Testis (tissue), 3 donors: ENCODE measurements around the gene USH1G. TPM values are rescaled to one million over a fixed set of nuclear protein-coding genes. Genes with fewer than 3 reads are reported as not detected.

Experiments used
- DNase-seq: peaks from one replicate; pipeline ENCODE4 v3.0.0-alpha.2; 2019
- H3K27ac ChIP-seq, 2 donors: fragments of 200-600 bp; sonication (generic); one replicate each; pipeline ENCODE4 v1.5.1; 2019
- H3K27me3 ChIP-seq: fragments of 200-600 bp; sonication (generic); one replicate; pipeline ENCODE4 v1.5.1; 2019
- H3K36me3 ChIP-seq: fragments of 200-600 bp; sonication (generic); one replicate; pipeline ENCODE4 v1.5.1; 2017; ENCODE audit warnings: low read depth; ENCODE audit errors: missing control alignments
- H3K4me1 ChIP-seq: fragments of 200-600 bp; sonication (generic); one replicate; pipeline ENCODE4 v1.5.1; 2019
- H3K4me3 ChIP-seq, 2 donors: fragments of 200-600 bp; sonication (generic); one replicate each; pipeline ENCODE4 v1.5.1; 2017 to 2019
- H3K9me3 ChIP-seq: fragments of 200-600 bp; sonication (generic); one replicate; pipeline ENCODE4 v1.5.1; 2017
- CTCF ChIP-seq, 3 experiments: fragments of 450-650 bp in 2 of 3; fragments of 200-600 bp in 1 of 3; sonication (generic) in 1 of 3; IDR thresholded peaks; one replicate each; pipeline ENCODE4 v1.5.1; 2016 to 2019; ENCODE audit warnings: antibody characterized with exemption in 3 of 3, mild to moderate bottlenecking in 2 of 3, moderate library complexity in 1 of 3
- POLR2A ChIP-seq: fragments of 450-650 bp; IDR thresholded peaks from one replicate; pipeline ENCODE4 v1.6.1; 2017; ENCODE audit warnings: antibody characterized with exemption, mild to moderate bottlenecking, moderate library complexity
- WGBS, 2 donors: methylation state at CpG; one replicate each; pipeline ENCODE4 v1.1.5; 2018; 5-methylcytosine and 5-hydroxymethylcytosine counted together
- intact Hi-C: fragments of 100-400 bp; cut with DNase I; formaldehyde crosslinking; loops from one replicate; pipeline ENCODE4 v1.15.1; 2023; ENCODE audit warnings: low total_unique reads
- polyA plus RNA-seq: library from polyadenylated mRNA; stranded (reverse); fragments of 350-450 nt; fragmentation: Illumina TruSeq; extraction: RNeasy Lipid Tissue Mini Kit (QIAGEN cat#74804); gene quantifications from one replicate; pipeline ENCODE4 v1.2.3, GENCODE V29; 2014; ENCODE audit warnings: low read depth, low replicate concordance; ENCODE audit not compliant: insufficient read depth
- total RNA-seq, 2 donors: library from RNA; depleted of rRNA; stranded (reverse); fragments of >200 nt; gene quantifications; one replicate each; pipeline ENCODE4 v1.2.3, GENCODE V29; 2016

Gene USH1G
- total and polyA plus RNA-seq, 3 donors from 2014 or later, result 1.1 to 2.1 (median 2.0) TPM

- no peak for DNase-seq
- Histone ChIP-seq H3K36me3 (no peaks in the 10 kb centered on the region), H3K4me3 (no peak overlapping the region), H3K27ac (no peak overlapping the region), H3K4me1 (no peaks in the 10 kb centered on the region), H3K9me3 (no peaks in the 10 kb centered on the region), H3K27me3 (no peaks in the 10 kb centered on the region)
- 67% methylated on average over 12 of the region's 12 CpGs; no CpG with 5 or more reads in 1 of the 2 donors for WGBS, 2 donors
- TF ChIP-seq CTCF (IDR thresholded peaks at IDR 0.05) (no peak), POLR2A (no peak)
- intact Hi-C loops, result loop anchor here (10.0 kb wide), 1 partner anchor 151 kb away; no protein-coding TSS in a partner anchor
Observed at GRCh38 chr17:74963656-74964055, 40.6 kb upstream of the USH1G start.

- H3K27me3 ChIP-seq, result no peaks in the 10 kb centered on the region
- WGBS, 2 donors, result 83 to 91% methylated on average over 6 to 12 of the region's 18 CpGs
- no peaks in the 10 kb centered on the region for H3K4me1 ChIP-seq
- no peak overlapping the region for H3K27ac ChIP-seq
- TF ChIP-seq CTCF (IDR thresholded peaks at IDR 0.05), result no peak
- no peak for TF ChIP-seq POLR2A
- H3K36me3 ChIP-seq, result no peaks in the 10 kb centered on the region
- no peak overlapping the region for H3K4me3 ChIP-seq
- intact Hi-C loops, result loop anchor here (10.0 kb wide), 1 partner anchor 152 kb away; no protein-coding TSS in a partner anchor
- H3K9me3 ChIP-seq, result no peaks in the 10 kb centered on the region
- DNase-seq, result no peak
Observed at GRCh38 chr17:74962622-74963394, 39.8 kb upstream of the USH1G start.

- no peak overlapping the region for H3K27ac ChIP-seq
- no peak overlapping the region for H3K4me3 ChIP-seq
- TF ChIP-seq POLR2A, result no peak
- TF ChIP-seq CTCF (IDR thresholded peaks at IDR 0.05), result peak; percentile 91 to 92 (median 91)
- H3K9me3 ChIP-seq, result no peaks in the 10 kb centered on the region
- peak; percentile 95 for DNase-seq
- WGBS, 2 donors, result 18 to 50% methylated on average over 12 to 23 of the region's 23 CpGs
- H3K36me3 ChIP-seq, result no peaks in the 10 kb centered on the region
- intact Hi-C loops, result loop anchor here (10.0 kb wide), 1 partner anchor 153 kb away; no protein-coding TSS in a partner anchor
- no peaks in the 10 kb centered on the region for H3K4me1 ChIP-seq
- no peaks in the 10 kb centered on the region for H3K27me3 ChIP-seq
Observed at GRCh38 chr17:74961657-74962350, 38.7 kb upstream of the USH1G start.

GRCh38 chr17:74960570-74961342 lies 37.7 kb upstream of the USH1G start:
- DNase-seq, result no peak
- WGBS, 2 donors, result 52 to 66% methylated on average over 17 to 19 of the region's 19 CpGs
- Histone ChIP-seq H3K4me3 (no peak overlapping the region), H3K36me3 (no peaks in the 10 kb centered on the region), H3K27ac (no peak overlapping the region), H3K27me3 (no peaks in the 10 kb centered on the region), H3K9me3 (no peaks in the 10 kb centered on the region), H3K4me1 (no peaks in the 10 kb centered on the region)
- intact Hi-C loops, result loop anchor here (10.0 kb wide), 1 partner anchor 154 kb away; no protein-coding TSS in a partner anchor
- TF ChIP-seq POLR2A (no peak), CTCF (IDR thresholded peaks at IDR 0.05) (peak in 1 of 3 experiments; percentile 2)
